Spleen (tissue), 7 donors: Measurements from ENCODE around the gene HCFC1.

ENCODE experiments used
- CTCF ChIP-seq, 11 experiments: fragments of 200-600 bp in 7 of 11; fragments of 450-650 bp in 4 of 11; sonication (generic) in 4 of 11; IDR thresholded peaks in 8 of 11; conservative IDR thresholded peaks in 3 of 11; 1 replicate in 7 of 11; 2 replicates in 4 of 11; pipeline versions ENCODE4 v1.4.0 to v1.8.0; 2016 to 2021; ENCODE audit warnings: antibody characterized with exemption in 11 of 11, inconsistent platforms in 4 of 11, mild to moderate bottlenecking in 1 of 11
- POLR2A ChIP-seq, 3 donors: fragments of 450-650 bp; IDR thresholded peaks; one replicate each; pipeline ENCODE4 v1.5.1; 2017; ENCODE audit warnings: antibody characterized with exemption in 3 of 3, mild to moderate bottlenecking in 1 of 3
- donor health status: DM: no; HTN: no; CAD: no; lungs with moderate emphysema.
- donor health status: DM: no; HTN: no; CAD: no.
- donor health status: DM: no; HTN: no; CAD: no.

- TF ChIP-seq POLR2A (IDR thresholded peaks at IDR 0.05): no peak
- no peak for TF ChIP-seq CTCF (IDR thresholded peaks at IDR 0.05 in 8 of 11, conservative IDR thresholded peaks at IDR 0.05 in 3 of 11)
Observed at GRCh38 chrX:153992180-153992579, 20.6 kb upstream of the HCFC1 start.
